OCI-LY3 (cell line): ENCODE measurements around the gene CXCL16.

ENCODE experiments used
- H2AFZ ChIP-seq: fragments of 200-600, 300-600 bp; shearing (Covaris generic); 2 replicates; pipeline ENCODE4 v1.6.0; 2014; ENCODE audit warnings: antibody characterized with exemption, low read depth, low read length
- H3K27ac ChIP-seq: fragments of 200-600, 300-600 bp; sonication (generic); 2 replicates; pipeline ENCODE4 v1.5.1; 2014; ENCODE audit warnings: mild to moderate bottlenecking, low read length, moderate library complexity, mixed read lengths
- H3K27me3 ChIP-seq: fragments of 200-600, 300-600 bp; sonication (generic); 2 replicates; pipeline ENCODE4 v1.6.1; 2014; ENCODE audit warnings: low read depth, low read length, mixed read lengths
- H3K36me3 ChIP-seq: fragments of 200-600, 300-600 bp; sonication (generic); replicated peaks from 2 replicates; pipeline ENCODE3; 2014; ENCODE audit warnings: low read depth, low read length, mixed read lengths
- H3K4me1 ChIP-seq: fragments of 300-600, 200-600 bp; sonication (generic); 2 replicates; pipeline ENCODE4 v1.6.1; 2014; ENCODE audit warnings: low read length, mixed read lengths
- H3K4me2 ChIP-seq: fragments of 200-600, 300-600 bp; sonication (generic); 2 replicates; pipeline ENCODE4 v1.6.1; 2014; ENCODE audit warnings: low read length, mixed read lengths
- H3K4me3 ChIP-seq: fragments of 300-600, 200-600 bp; sonication (generic); 2 replicates; pipeline ENCODE4 v1.5.1; 2014; ENCODE audit warnings: antibody characterized with exemption, mild to moderate bottlenecking, low read length, moderate library complexity
- H3K79me2 ChIP-seq: fragments of 300-600, 200-600 bp; shearing (Covaris generic); 2 replicates; pipeline ENCODE4 v1.6.1; 2014; ENCODE audit warnings: mild to moderate bottlenecking, low read length, mixed read lengths
- H3K9ac ChIP-seq: fragments of 300-600, 200-600 bp; shearing (Covaris generic); 2 replicates; pipeline ENCODE4 v1.6.0; 2014; ENCODE audit warnings: mild to moderate bottlenecking, low read length, moderate library complexity
- H3K9me3 ChIP-seq: fragments of 200-600, 300-600 bp; shearing (Covaris generic); 2 replicates; pipeline ENCODE4 v1.6.1; 2014; ENCODE audit warnings: low read length, mixed read lengths; ENCODE audit not compliant: insufficient read depth
- H4K20me1 ChIP-seq: fragments of 200-600, 300-600 bp; sonication (generic); 2 replicates; pipeline ENCODE4 v1.6.1; 2016; ENCODE audit warnings: low read length, mixed read lengths; ENCODE audit not compliant: insufficient read depth
- CTCF ChIP-seq: fragments of 200-600, 300-600 bp; sonication (generic); IDR thresholded peaks from 2 replicates; pipeline ENCODE4 v1.5.1; 2014; ENCODE audit warnings: antibody characterized with exemption, low read length, low read depth
- EZH2phosphoT487 ChIP-seq: fragments of 200-600 bp; shearing (Covaris generic); IDR thresholded peaks from 2 replicates; pipeline ENCODE4 v1.6.1; 2018; ENCODE audit warnings: antibody characterized with exemption, mixed run types, low read depth

The CXCL16 gene

DNA sequence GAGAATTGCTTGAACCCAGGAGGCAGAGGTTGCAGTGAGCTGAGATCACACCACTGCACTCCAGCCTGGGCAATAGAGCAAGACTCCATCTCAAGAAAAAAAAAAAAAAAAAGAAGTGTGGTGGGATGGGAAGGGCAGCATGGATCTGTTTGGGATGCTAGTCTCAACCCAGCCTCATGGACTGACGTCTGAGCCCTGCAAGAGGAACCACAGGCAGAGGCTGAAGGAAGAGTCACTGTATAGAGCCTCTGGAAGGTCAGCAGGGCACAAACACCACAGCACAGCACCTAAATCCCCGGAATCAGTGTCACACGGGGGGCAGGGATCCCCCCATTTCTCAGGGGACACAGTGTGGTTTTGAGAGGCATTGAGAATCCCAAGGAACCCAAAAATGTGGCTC is 10.9 kb upstream of the CXCL16 start:
- H3K79me2 ChIP-seq, result no peaks in the 10 kb centered on the region
- TF ChIP-seq EZH2phosphoT487, result no peak
- no peak for TF ChIP-seq CTCF
- H3K27ac ChIP-seq, result no peak overlapping the region
- no peak overlapping the region for H3K4me2 ChIP-seq
- H3K36me3 ChIP-seq, result no peaks in the 10 kb centered on the region
- H3K4me1 ChIP-seq, result no peaks in the 10 kb centered on the region
- H3K9ac ChIP-seq, result no peak overlapping the region
- no peaks in the 10 kb centered on the region for H4K20me1 ChIP-seq
- H2AFZ ChIP-seq, result no peak overlapping the region
- H3K9me3 ChIP-seq, result no peaks in the 10 kb centered on the region
- no peak overlapping the region for H3K4me3 ChIP-seq
- H3K27me3 ChIP-seq, result peaks cover 3% of the 10 kb centered on the region; the same call in 1 of the 2 replicates

GRCh38 chr17:4748686-4749085 is 9.0 kb upstream of the CXCL16 start:
- no peak overlapping the region for H3K4me3 ChIP-seq
- H3K27ac ChIP-seq, result no peak overlapping the region
- H3K9ac ChIP-seq, result no peak overlapping the region
- H3K9me3 ChIP-seq, result no peaks in the 10 kb centered on the region
- no peak overlapping the region for H3K4me2 ChIP-seq
- no peak overlapping the region for H2AFZ ChIP-seq
- no peaks in the 10 kb centered on the region for H4K20me1 ChIP-seq
- TF ChIP-seq EZH2phosphoT487 (no peak), CTCF (no peak)
- peaks cover 3% of the 10 kb centered on the region; the same call in 1 of the 2 replicates for H3K27me3 ChIP-seq
- H3K4me1 ChIP-seq, result no peaks in the 10 kb centered on the region
- no peaks in the 10 kb centered on the region for H3K36me3 ChIP-seq
- no peaks in the 10 kb centered on the region for H3K79me2 ChIP-seq

DNA sequence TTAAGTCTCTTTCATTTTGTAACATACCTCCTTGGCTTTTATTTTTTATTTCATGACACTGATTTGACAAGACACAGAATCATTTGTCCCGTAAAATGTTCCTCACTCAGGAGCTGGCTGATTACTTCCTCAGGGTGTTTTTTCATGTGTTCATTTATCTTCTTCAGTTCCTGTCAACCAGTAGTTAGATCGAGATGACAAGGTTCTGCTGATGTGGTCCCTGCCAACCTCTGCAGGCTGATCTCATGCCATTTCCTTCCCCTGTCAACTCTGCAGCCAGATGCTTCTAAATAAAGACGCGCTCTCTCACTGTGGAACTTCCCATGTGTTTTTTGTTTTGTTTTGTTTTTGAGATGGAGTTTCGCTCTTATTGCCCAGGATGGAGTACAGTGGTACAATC is 8.1 kb upstream of the CXCL16 start:
- TF ChIP-seq EZH2phosphoT487 (no peak), CTCF (no peak)
- H3K79me2 ChIP-seq, result no peaks in the 10 kb centered on the region
- H3K4me2 ChIP-seq, result no peak overlapping the region
- H2AFZ ChIP-seq, result no peak overlapping the region
- H3K36me3 ChIP-seq, result no peaks in the 10 kb centered on the region
- H3K9me3 ChIP-seq, result no peaks in the 10 kb centered on the region
- H3K27ac ChIP-seq, result no peak overlapping the region
- H3K4me1 ChIP-seq, result no peaks in the 10 kb centered on the region
- H4K20me1 ChIP-seq, result no peaks in the 10 kb centered on the region
- no peak overlapping the region for H3K4me3 ChIP-seq
- peaks cover 3% of the 10 kb centered on the region; the same call in 1 of the 2 replicates for H3K27me3 ChIP-seq
- H3K9ac ChIP-seq, result no peak overlapping the region

DNA sequence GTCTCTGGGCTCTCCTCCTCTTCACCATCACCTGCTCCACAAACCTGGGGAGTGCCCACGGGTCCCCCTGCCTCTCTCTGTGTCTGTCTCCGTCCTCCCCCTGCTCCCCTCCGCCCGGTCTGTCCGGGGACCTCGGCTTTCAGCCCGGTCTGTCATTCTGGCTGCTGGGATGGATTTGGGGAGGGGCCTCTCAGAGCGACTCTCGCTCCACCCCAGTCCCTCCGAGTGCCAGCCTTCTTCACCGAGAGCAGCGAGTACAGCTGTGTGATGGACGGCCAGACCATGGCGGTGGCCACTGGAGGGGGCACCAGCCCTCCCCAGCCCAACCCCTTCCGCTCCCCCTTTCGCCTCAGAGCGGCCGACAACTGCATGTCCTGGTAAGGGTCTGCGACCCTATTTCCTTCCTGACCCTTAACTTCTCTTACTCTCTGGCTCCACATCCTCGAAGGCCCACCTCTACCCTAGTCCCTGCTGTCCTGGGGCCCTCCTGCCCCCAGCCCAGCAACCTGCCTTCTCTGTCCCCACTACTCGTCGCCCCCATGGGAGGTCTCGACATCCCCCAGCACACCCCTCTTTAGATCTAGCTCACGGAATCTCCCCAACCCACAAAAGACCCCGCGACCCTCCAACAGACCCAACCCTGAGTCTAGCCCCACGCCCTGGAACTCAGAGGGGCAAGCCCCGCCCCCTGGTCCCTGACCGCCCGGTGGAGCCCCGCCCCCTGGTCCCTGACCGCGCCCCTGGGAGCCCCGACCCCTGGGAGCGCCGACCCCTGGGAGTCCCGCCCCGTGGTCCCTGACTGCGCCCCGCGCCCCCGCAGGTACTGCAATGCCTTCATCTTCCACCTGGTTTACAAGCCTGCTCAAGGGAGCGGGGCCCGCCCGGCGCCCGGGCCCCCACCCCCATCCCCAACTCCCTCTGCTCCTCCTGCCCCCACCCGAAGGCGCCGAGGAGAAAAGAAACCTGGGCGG is 5.6 kb upstream of the CXCL16 start:
- H3K27ac ChIP-seq, result no peak overlapping the region
- TF ChIP-seq EZH2phosphoT487 (no peak), CTCF (no peak)
- H3K9ac ChIP-seq, result no peak overlapping the region
- H3K4me1 ChIP-seq, result no peaks in the 10 kb centered on the region
- H3K27me3 ChIP-seq, result peaks cover 9% of the 10 kb centered on the region
- H3K4me3 ChIP-seq, result no peak overlapping the region
- H2AFZ ChIP-seq, result no peak overlapping the region
- no peaks in the 10 kb centered on the region for H3K79me2 ChIP-seq
- H3K36me3 ChIP-seq, result no peaks in the 10 kb centered on the region
- H3K4me2 ChIP-seq, result no peak overlapping the region
- no peaks in the 10 kb centered on the region for H4K20me1 ChIP-seq
- no peaks in the 10 kb centered on the region for H3K9me3 ChIP-seq
